GM18526 (cell line): ENCODE data around the gene FNDC10.

Source experiments
- POLR2A ChIP-seq: IDR thresholded peaks from 3 replicates; pipeline ENCODE4 v1.6.1; 2011; ENCODE audit not compliant: insufficient read length; ENCODE audit errors: extremely low read depth

FNDC10 gene

GRCh38 chr1:1582585-1583346, 17.2 kb downstream of the FNDC10 start:
- TF ChIP-seq POLR2A = no peak

GRCh38 chr1:1578371-1578940, 21.5 kb downstream of the FNDC10 start:
- no peak for TF ChIP-seq POLR2A

- no peak for TF ChIP-seq POLR2A
Observed at GRCh38 chr1:1577367-1578011, 22.4 kb downstream of the FNDC10 start.

GRCh38 chr1:1574721-1575537, 25.0 kb downstream of the FNDC10 start, which contains the start of gene SSU72:
Gene SSU72 (minus strand): TSS chr1:1574863. CDS start chr1:1574557, 306 bp downstream.
- peak; percentile 88 for TF ChIP-seq POLR2A

- no peak for TF ChIP-seq POLR2A
Observed at GRCh38 chr1:1573843-1574720, 25.9 kb downstream of the FNDC10 start.

GRCh38 chr1:1569341-1569740, 30.6 kb downstream of the FNDC10 start:
- TF ChIP-seq POLR2A = no peak

- TF ChIP-seq POLR2A = no peak
Observed at GRCh38 chr1:1567891-1568291, 32.0 kb downstream of the FNDC10 start.

GRCh38 chr1:1567152-1567875, 32.6 kb downstream of the FNDC10 start:
- TF ChIP-seq POLR2A = no peak

- TF ChIP-seq POLR2A = no peak
Observed at GRCh38 chr1:1565340-1565739, 34.6 kb downstream of the FNDC10 start.

- no peak for TF ChIP-seq POLR2A
Observed at GRCh38 chr1:1564268-1564667, 35.7 kb downstream of the FNDC10 start.

GRCh38 chr1:1563688-1564087, 36.2 kb downstream of the FNDC10 start:
- TF ChIP-seq POLR2A = no peak

GRCh38 chr1:1562556-1563195, 37.3 kb downstream of the FNDC10 start:
- TF ChIP-seq POLR2A = no peak

- no peak for TF ChIP-seq POLR2A
Observed at GRCh38 chr1:1561801-1562470, 38.0 kb downstream of the FNDC10 start.
